HG03135 (cell line): Measurements from ENCODE around the gene SFMBT2.

Experiments
- ATAC-seq: cut with Tn5 transposase; IDR thresholded peaks from one replicate; pipeline ENCODE4 v1.9.1; 2021; ENCODE audit warnings: mild to moderate bottlenecking, moderate library complexity; ENCODE audit not compliant: unreplicated experiment

Gene SFMBT2

DNA sequence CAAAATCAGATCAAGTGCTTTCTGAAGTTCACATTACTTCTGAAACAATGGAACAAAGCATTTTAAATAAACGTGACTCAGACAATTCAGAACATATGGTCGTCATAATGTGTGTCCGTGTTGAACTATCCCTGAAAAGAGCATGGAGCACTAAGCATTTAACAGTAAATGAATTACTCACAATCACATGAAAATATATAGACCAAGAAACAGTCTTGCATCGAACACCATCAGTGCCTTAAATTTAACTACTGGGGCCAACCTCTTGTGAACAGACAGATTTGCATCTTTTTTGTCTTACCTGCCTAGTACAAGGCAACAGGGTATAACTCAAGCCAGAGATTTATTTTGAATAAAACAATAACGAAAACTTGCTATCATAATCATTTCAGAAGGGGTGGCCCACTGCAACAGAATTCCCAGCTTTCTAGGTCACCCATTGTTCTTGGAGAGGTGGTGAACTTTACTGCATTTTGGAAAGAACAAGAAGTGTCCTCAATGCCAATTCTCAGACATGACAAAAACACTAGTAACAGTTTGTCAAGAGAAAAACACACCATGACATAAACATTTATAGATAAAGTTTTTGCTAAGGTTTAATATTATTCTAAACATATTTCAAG lies 293.5 kb downstream of the SFMBT2 start:
- no peak for ATAC-seq

DNA sequence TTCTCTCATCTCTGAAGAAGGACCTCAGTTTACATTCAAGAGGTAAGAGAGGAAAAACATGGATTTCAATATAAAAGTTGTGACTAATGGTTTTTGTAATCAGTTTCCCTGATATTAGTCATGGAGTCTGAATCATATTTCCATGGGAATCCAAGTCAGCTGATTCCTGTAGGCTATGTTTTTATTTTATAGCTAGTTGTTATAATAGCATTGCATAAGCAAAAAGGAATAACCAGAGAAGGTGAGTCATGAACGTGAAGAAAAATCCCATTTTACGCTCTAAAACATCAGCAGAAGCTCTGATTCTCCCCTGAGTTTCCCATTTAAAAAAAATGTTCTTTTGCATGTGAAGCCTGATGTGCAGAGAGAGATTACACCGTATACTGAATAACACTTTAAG lies 299.3 kb downstream of the SFMBT2 start:
- no peak for ATAC-seq

DNA sequence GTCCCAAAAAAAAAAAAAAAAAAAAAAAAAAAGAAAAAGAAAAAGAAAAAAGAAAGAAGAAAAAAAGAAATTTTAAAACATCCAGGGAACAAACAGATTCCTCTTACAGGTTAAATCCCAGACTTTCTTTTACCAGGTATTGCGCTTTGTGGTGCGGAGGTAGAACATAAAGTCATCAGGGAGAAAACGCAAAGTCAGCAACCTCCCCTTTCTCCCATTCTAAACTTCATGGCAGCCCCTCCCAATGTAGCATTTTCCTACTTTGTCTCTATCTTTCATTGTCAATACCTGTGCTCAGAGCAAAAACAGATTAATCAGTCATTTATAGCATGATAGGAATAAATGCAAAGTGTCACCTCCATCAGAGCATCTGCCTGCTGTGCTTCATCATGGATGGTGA lies 299.7 kb downstream of the SFMBT2 start:
- ATAC-seq, result no peak
